ENCODE measurements around the gene XDH.

DNA sequence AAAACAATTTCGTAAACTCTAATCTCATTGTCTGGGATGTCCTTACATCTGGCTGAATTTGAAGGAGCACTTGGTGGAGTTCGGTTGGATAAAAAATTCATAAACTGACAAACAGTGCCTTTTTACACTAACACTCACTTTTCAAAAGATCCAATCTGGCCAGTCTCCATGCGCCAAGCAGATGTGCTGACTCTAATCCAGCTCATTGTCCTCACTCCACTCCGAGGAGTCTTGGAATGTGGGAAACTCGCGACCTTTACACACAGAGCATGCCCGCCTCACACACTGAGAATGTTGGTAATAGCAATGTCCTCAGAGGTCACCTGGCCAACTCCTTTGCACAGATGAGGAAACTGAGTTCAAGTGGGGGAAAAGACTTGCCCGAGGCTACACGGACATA, 66.8 kb downstream of the XDH start:
- TF ChIP-seq, protein P1, sequence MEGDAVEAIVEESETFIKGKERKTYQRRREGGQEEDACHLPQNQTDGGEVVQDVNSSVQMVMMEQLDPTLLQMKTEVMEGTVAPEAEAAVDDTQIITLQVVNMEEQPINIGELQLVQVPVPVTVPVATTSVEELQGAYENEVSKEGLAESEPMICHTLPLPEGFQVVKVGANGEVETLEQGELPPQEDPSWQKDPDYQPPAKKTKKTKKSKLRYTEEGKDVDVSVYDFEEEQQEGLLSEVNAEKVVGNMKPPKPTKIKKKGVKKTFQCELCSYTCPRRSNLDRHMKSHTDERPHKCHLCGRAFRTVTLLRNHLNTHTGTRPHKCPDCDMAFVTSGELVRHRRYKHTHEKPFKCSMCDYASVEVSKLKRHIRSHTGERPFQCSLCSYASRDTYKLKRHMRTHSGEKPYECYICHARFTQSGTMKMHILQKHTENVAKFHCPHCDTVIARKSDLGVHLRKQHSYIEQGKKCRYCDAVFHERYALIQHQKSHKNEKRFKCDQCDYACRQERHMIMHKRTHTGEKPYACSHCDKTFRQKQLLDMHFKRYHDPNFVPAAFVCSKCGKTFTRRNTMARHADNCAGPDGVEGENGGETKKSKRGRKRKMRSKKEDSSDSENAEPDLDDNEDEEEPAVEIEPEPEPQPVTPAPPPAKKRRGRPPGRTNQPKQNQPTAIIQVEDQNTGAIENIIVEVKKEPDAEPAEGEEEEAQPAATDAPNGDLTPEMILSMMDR (IDR thresholded peaks at IDR 0.05; ENCODE audit: low read depth, low read length, poor library complexity, severe bottlenecking), result no peak
- TF ChIP-seq EZH2phosphoT487 (IDR thresholded peaks at IDR 0.05; ENCODE audit: borderline replicate concordance, low read length), result no peak

Data from DOHH2 (cell line).